Calu3 (cell line): ENCODE data around the gene PORCN. TPM values are rescaled to one million over a fixed set of nuclear protein-coding genes. Genes with fewer than 3 reads are reported as not detected.

Experiments
- BruUV-seq: library from RNA; stranded (reverse); fragments of 400-500 nt; replicated peaks from 2 replicates; lab custom pipeline; 2021; lab: Mats Ljungman, UMichigan
- CTCF ChIA-PET: fragments of 300-600 bp; sonication (Branson Sonifier 250); formaldehyde crosslinking; loops from one replicate; lab custom pipeline; 2022; ENCODE audit warnings: antibody characterized with exemption; lab: Charles Lee
- DNase-seq: peaks from one replicate; pipeline ENCODE4 v3.0.0; 2022
- H3K27ac Mint-ChIP-seq: one replicate; pipeline ENCODE4 v1.8.0; 2022; ENCODE audit warnings: mixed read lengths; ENCODE audit not compliant: unreplicated experiment
- H3K27me3 Mint-ChIP-seq: one replicate; pipeline ENCODE4 v1.8.0; 2022; ENCODE audit warnings: mixed read lengths; ENCODE audit not compliant: unreplicated experiment
- H3K36me3 Mint-ChIP-seq: one replicate; pipeline ENCODE4 v1.8.0; 2022; ENCODE audit warnings: mild to moderate bottlenecking, moderate library complexity, mixed read lengths; ENCODE audit not compliant: insufficient read depth, unreplicated experiment
- H3K4me1 Mint-ChIP-seq: one replicate; pipeline ENCODE4 v1.8.0; 2022; ENCODE audit warnings: mild to moderate bottlenecking, low read depth, mixed read lengths; ENCODE audit not compliant: unreplicated experiment
- H3K4me3 Mint-ChIP-seq: one replicate; pipeline ENCODE4 v1.8.0; 2022; ENCODE audit warnings: mild to moderate bottlenecking, low read depth, moderate library complexity, mixed read lengths; ENCODE audit not compliant: unreplicated experiment
- H3K9me3 Mint-ChIP-seq: one replicate; pipeline ENCODE4 v1.8.0; 2022; ENCODE audit warnings: low read depth, mixed read lengths; ENCODE audit not compliant: unreplicated experiment
- intact Hi-C: fragments of 100-400 bp; cut with micrococcal nuclease; formaldehyde crosslinking; loops from one replicate; pipeline ENCODE4 v1.10.0; 2022; ENCODE audit not compliant: unreplicated experiment
- total RNA-seq: library from RNA; stranded (reverse); gene quantifications from 2 replicates; pipeline ENCODE4 v1.2.3, GENCODE V29; 2022
- TF ChIP-seq, protein P1 (sequence below): fragments of 200-600 bp; IDR thresholded peaks from one replicate; pipeline ENCODE4 v1.8.0; 2022; ENCODE audit warnings: antibody characterized with exemption; ENCODE audit not compliant: unreplicated experiment

PORCN gene
- total RNA-seq, 1 experiment from 2014 or later, result 19.3 TPM

GRCh38 chrX:48492293-48492910 lies 16.4 kb upstream of the PORCN start:
- BruUV-seq, result no TSS peak
- DNase-seq, result no peak
- Mint-ChIP-seq H3K9me3 (no peaks in the 10 kb centered on the region), H3K36me3 (peaks cover 15% of the 10 kb centered on the region), H3K4me1 (peaks cover 24% of the 10 kb centered on the region), H3K4me3 (no peak overlapping the region), H3K27ac (no peak overlapping the region), H3K27me3 (no peaks in the 10 kb centered on the region)
- TF ChIP-seq, protein P1, sequence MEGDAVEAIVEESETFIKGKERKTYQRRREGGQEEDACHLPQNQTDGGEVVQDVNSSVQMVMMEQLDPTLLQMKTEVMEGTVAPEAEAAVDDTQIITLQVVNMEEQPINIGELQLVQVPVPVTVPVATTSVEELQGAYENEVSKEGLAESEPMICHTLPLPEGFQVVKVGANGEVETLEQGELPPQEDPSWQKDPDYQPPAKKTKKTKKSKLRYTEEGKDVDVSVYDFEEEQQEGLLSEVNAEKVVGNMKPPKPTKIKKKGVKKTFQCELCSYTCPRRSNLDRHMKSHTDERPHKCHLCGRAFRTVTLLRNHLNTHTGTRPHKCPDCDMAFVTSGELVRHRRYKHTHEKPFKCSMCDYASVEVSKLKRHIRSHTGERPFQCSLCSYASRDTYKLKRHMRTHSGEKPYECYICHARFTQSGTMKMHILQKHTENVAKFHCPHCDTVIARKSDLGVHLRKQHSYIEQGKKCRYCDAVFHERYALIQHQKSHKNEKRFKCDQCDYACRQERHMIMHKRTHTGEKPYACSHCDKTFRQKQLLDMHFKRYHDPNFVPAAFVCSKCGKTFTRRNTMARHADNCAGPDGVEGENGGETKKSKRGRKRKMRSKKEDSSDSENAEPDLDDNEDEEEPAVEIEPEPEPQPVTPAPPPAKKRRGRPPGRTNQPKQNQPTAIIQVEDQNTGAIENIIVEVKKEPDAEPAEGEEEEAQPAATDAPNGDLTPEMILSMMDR, result no peak
- intact Hi-C loops, result no loop called here
- CTCF ChIA-PET, result no interaction called here

DNA sequence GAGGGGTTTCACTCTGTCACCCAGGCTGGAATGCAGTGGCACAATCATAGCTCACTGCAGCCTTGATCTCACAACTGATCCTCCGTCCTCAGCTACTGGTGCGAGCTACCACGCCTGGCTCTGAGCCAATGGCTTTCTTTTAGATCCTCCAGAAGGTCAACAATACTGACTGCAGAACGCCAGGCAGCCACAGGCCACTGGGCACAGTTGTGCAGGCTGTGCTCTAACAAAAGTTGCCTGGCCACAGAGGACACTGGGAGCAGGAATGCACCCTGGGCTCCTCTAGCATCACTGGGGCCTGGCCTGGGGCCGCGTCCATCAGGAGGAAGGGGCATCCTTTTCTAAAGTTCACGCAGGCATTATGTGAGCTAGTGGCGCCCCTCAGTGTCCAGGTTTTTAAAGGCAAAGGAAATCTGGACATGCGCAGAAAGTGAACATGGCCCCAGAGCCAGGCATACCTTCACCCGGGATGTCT lies 14.9 kb upstream of the PORCN start:
- Mint-ChIP-seq H3K36me3 (peaks cover 5% of the 10 kb centered on the region), H3K4me1 (peaks cover 32% of the 10 kb centered on the region), H3K9me3 (no peaks in the 10 kb centered on the region), H3K27me3 (no peaks in the 10 kb centered on the region), H3K27ac (no peak overlapping the region), H3K4me3 (no peak overlapping the region)
- CTCF ChIA-PET, result interaction anchor here (0.5 to 1.4 kb wide), 6 partner anchors 20 to 522 kb away, joined by 3 to 10 read pairs (median 4); partner anchors contain the start of gene EBP
- TF ChIP-seq, protein P1, result peak; percentile 27
- peak; percentile 48 for DNase-seq
- no TSS peak for BruUV-seq
- intact Hi-C loops, result loop anchor here (1.0 kb wide), 1 partner anchor 411 kb away; no protein-coding TSS in a partner anchor

DNA sequence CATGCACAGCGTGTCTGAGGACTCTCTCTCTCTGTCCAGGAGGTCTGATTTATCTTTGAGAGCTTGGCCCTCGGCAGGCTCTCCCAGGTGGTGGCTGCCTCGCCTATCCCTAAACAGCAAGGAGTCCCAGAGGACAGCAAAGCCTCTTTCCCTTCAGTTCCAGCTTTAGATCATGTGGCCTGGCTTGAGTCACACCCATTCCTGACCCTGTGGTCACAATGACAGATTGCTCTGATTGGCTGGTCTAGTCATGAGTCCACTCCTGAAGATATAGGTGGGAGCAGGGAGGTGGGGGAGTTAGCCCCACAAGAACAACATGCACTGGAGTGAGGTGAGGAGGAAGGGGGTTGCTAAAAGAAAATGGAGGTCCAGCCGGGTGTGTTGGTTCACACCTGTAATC lies 12.1 kb upstream of the PORCN start:
- Mint-ChIP-seq H3K27me3 (no peaks in the 10 kb centered on the region), H3K36me3 (peaks cover 5% of the 10 kb centered on the region), H3K4me1 (peaks cover 22% of the 10 kb centered on the region), H3K4me3 (no peak overlapping the region), H3K27ac (no peak overlapping the region), H3K9me3 (no peaks in the 10 kb centered on the region)
- BruUV-seq, result no TSS peak
- CTCF ChIA-PET, result no interaction called here
- TF ChIP-seq, protein P1, result no peak
- intact Hi-C loops, result no loop called here
- no peak for DNase-seq

DNA sequence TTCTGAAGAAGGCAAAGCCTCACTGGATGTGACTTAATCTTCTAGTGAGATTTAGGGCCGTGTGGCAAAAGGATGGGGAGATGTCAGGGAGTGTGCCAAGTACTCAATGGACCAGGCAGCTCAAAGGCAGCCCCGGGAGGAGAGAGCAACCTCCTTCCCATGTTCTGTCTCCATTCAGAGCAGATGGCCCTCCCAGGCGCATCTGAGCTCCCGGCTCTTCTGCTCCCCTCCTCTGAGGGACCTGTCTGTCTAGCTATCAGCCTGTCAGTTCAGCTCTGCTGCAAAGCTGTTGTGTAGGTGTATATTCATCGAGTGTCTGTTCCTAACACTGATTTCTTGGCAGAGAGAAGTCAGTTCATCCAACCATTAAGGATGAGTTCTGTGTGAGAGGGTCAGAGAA lies 10.9 kb upstream of the PORCN start:
- Mint-ChIP-seq H3K4me3 (no peak overlapping the region), H3K9me3 (no peaks in the 10 kb centered on the region), H3K27ac (peak overlapping the region; percentile 48), H3K4me1 (peaks cover 11% of the 10 kb centered on the region), H3K36me3 (peaks cover 5% of the 10 kb centered on the region), H3K27me3 (no peaks in the 10 kb centered on the region)
- intact Hi-C loops, result no loop called here
- CTCF ChIA-PET, result no interaction called here
- TF ChIP-seq, protein P1, result no peak
- DNase-seq, result no peak
- no TSS peak for BruUV-seq
